ENCODE results near the gene AKT2. TPM values are rescaled to one million over a fixed set of nuclear protein-coding genes. Genes with fewer than 3 reads are reported as not detected.
A peak's percentile ranks its signal among the peaks of the same experiment; 100 is the strongest.

AKT2 gene
- total and polyA plus RNA-seq, 12 donors: 56.7 to 147 (median 123) TPM

DNA sequence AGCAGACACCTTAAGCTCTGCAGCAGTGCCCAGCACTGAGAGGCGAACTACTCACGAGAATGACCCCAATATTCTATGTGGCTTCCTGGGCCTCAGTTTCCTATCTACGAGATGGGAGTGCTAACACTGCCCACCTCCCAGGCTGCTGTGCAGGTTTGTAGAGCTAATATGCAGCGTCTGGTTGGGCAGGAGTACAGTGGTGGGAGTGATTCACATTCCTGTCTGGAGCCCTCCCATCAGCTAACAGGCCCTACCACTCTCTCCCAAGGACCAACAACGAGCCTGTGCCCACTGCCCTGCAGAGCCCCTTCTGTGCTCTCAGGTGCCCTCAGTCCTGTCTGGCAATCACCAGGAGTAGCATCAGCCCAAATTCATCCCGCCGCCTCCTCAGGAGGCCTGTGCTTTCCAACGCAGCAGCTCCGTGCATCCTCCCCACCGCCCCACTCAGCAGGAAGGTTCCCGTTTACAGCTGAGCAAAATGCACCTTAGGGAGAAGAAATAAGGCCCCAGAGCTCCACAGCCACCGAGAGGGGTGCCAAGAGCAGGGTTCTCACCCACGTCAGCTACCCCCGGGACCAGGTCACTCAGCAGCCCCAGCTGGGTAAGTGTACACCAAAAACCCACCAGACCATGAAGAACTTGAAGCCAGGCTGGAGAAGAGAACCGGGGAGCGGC lies 6.6 kb downstream of the AKT2 start:
- peaks cover 0 to 11% (median 0%) of the 10 kb centered on the region in 9 donors for H3K36me3 ChIP-seq
- intact Hi-C loops (cut with DNase I): no loop called here
- TF ChIP-seq, protein P1, sequence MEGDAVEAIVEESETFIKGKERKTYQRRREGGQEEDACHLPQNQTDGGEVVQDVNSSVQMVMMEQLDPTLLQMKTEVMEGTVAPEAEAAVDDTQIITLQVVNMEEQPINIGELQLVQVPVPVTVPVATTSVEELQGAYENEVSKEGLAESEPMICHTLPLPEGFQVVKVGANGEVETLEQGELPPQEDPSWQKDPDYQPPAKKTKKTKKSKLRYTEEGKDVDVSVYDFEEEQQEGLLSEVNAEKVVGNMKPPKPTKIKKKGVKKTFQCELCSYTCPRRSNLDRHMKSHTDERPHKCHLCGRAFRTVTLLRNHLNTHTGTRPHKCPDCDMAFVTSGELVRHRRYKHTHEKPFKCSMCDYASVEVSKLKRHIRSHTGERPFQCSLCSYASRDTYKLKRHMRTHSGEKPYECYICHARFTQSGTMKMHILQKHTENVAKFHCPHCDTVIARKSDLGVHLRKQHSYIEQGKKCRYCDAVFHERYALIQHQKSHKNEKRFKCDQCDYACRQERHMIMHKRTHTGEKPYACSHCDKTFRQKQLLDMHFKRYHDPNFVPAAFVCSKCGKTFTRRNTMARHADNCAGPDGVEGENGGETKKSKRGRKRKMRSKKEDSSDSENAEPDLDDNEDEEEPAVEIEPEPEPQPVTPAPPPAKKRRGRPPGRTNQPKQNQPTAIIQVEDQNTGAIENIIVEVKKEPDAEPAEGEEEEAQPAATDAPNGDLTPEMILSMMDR (IDR thresholded peaks at IDR 0.05): no peak
- ATAC-seq (no peak), DNase-seq (no peak)
- peak overlapping the region in 9 of 10 donors; percentile 64 to 95 (median 84) for H3K27ac ChIP-seq
- WGBS, 2 donors: 58 to 65% methylated on average over 16 of the region's 16 CpGs
- peaks cover 46 to 95% (median 85%) of the 10 kb centered on the region in 9 donors for H3K4me1 ChIP-seq
- no peaks in the 10 kb centered on the region for H3K9me3 ChIP-seq
- H3K27me3 ChIP-seq: no peaks in the 10 kb centered on the region
- H3K4me3 ChIP-seq: peak overlapping the region in 7 of 10 donors; percentile 3 to 43 (median 36)

DNA sequence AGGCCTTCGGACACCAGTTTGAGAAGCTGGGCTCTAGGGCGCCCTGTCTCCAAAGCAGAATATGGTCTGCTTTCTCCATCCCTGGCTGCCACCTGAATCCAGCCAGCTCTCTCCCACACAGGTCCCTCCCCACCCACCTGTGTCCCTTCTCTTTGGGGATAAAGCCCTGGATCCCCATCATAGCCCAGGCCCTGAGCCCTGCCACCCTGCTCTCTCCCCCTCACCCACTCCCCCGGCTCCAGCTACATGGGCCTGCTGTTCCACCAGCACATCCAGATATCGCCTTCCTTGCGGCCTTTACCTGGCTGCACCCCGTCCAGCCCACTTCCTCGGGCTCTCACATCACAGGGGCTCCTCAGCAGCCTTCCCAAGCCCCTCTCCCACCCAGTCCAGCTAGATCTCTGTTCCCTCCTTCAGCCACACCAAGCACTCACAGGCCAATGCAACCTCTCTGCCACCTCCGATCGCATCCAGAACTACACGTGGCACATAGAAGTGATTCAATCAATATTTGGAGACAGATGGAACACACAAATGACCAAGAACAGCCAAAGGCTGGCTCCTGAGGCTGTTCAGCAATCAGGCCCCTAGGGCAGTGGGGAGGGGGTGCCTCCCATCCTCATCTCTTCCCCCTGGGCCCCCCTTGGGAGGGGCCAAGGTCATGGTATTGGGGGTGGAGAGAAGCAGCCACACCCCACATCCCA lies 7.6 kb downstream of the AKT2 start:
- 79 to 81% methylated on average over 10 of the region's 10 CpGs for WGBS, 2 donors
- Histone ChIP-seq H3K27ac (peak overlapping the region in 5 of 10 donors; percentile 8 to 95 (median 79)), H3K27me3 (no peaks in the 10 kb centered on the region), H3K9me3 (no peaks in the 10 kb centered on the region), H3K4me1 (peaks cover 42 to 95% (median 80%) of the 10 kb centered on the region in 9 donors), H3K4me3 (no peak overlapping the region), H3K36me3 (peaks cover 0 to 11% (median 0%) of the 10 kb centered on the region in 9 donors)
- TF ChIP-seq, protein P1 (IDR thresholded peaks at IDR 0.05): no peak
- ATAC-seq (no peak), DNase-seq (no peak)
- intact Hi-C loops (cut with DNase I): no loop called here

DNA sequence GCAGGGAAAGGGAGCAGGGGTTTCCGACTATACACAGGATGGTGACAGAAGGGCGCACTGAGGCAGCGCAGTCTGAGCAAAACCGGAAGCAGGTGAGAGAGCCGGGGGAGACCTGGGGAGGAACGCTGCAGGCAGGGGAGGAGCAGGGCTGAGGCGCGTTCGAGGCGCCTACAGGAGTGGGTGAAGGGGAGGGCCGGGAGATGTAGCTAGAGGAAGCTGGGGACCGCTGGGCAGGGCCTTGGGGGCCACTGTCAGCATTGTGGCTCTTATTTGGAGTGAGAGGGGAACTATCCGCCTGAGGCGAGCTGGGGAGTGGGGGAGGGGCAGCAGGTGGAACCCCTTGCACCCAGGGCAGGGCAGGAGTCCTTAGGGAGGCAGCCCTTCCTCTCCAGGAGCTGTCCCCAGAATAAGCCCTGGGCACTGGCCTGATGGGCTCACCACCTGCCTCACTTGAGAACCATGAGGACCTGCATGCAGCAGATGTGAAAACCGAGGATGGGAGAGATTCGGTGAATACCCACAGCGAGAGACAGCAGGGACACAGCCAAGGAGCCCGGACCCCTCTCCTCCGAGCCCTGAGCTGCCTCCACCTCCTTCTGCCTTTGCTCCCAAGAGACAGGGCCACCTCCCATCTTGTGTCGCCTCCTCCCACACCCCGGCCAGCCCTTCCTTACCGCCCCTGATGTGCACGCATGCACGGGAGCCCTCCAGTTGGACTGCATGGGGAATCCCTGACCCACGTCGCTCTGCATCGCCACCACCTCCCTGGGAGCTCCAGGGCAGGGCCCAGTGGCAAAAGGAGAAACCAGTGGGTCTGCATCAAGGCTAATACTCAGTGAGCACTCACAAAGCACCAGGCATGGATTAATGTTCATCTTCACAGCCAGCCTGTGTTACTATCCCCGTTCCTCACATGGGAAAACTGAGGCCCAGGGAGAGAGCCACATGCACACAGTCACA lies 10.3 kb downstream of the AKT2 start:
- Histone ChIP-seq H3K4me3 (no peak overlapping the region), H3K36me3 (peaks cover 0 to 6% (median 0%) of the 10 kb centered on the region in 9 donors), H3K4me1 (peaks cover 28 to 89% (median 73%) of the 10 kb centered on the region in 9 donors), H3K9me3 (no peaks in the 10 kb centered on the region), H3K27ac (peak overlapping the region in 2 of 10 donors; percentile 31 to 35), H3K27me3 (no peaks in the 10 kb centered on the region)
- 67 to 70% methylated on average over 28 of the region's 28 CpGs for WGBS, 2 donors
- intact Hi-C loops (cut with DNase I): no loop called here
- no peak for ATAC-seq
- DNase-seq: no peak
- TF ChIP-seq, protein P1 (IDR thresholded peaks at IDR 0.05): no peak

Measured in heart right ventricle (tissue), 16 donors.